Head of caudate nucleus (tissue), 42 donors: ENCODE measurements around the gene ATP5MG.

Source experiments
- DNase-seq, 42 donors: peaks; one replicate each; pipeline versions ENCODE4 v3.0.0 to v3.0.0-alpha.2; 2020 to 2021; ENCODE audit warnings: mixed read lengths in 7 of 42
- intact Hi-C: fragments of 100-400 bp; cut with DNase I; formaldehyde crosslinking; loops from one replicate; pipeline ENCODE4 v1.15.0; 2022

Gene ATP5MG

GRCh38 chr11:118436639-118437207, 35.3 kb downstream of the ATP5MG start:
- DNase-seq: peak in 16 of 42 donors; percentile 5 to 54 (median 24)
- intact Hi-C loops: loop anchor here (5.0 kb wide), 2 partner anchors 34 to 51 kb away; partner anchors contain the start of gene ATP5MG

GRCh38 chr11:118437208-118438125, 36.1 kb downstream of the ATP5MG start:
- intact Hi-C loops: loop anchor here (5.0 kb wide), 2 partner anchors 35 to 50 kb away; partner anchors contain the start of gene ATP5MG
- DNase-seq: peak; percentile 20 to 91 (median 68)

- intact Hi-C loops: loop anchor here (5.0 kb wide), 2 partner anchors 36 to 49 kb away; partner anchors contain the start of gene ATP5MG
- peak; percentile 33 to 95 (median 72) for DNase-seq
These were observed 37.0 kb downstream of the ATP5MG start for GRCh38 chr11:118438314-118438931.

- intact Hi-C loops: loop anchor here (5.0 kb wide), 2 partner anchors 37 to 48 kb away; partner anchors contain the start of gene ATP5MG
- DNase-seq: no peak
These were observed 38.2 kb downstream of the ATP5MG start for GRCh38 chr11:118439646-118440045.

GRCh38 chr11:118441770-118442275, 40.4 kb downstream of the ATP5MG start:
- intact Hi-C loops: no loop called here
- DNase-seq: peak in 10 of 42 donors; percentile 5 to 40 (median 12)

- no peak for DNase-seq
- intact Hi-C loops: no loop called here
These were observed 40.9 kb downstream of the ATP5MG start for GRCh38 chr11:118442301-118442700.

- intact Hi-C loops: no loop called here
These were observed 41.6 kb downstream of the ATP5MG start for GRCh38 chr11:118442908-118443589.

GRCh38 chr11:118443590-118444218, 42.3 kb downstream of the ATP5MG start:
- intact Hi-C loops: no loop called here
- no peak for DNase-seq

More at GRCh38 chr11:118442908-118443589, 41.6 kb downstream of the ATP5MG start:
- DNase-seq: no peak

GRCh38 chr11:118447423-118447822, 46.0 kb downstream of the ATP5MG start:
- DNase-seq: no peak
- intact Hi-C loops: no loop called here

- intact Hi-C loops: no loop called here
- DNase-seq: no peak
These were observed 46.9 kb downstream of the ATP5MG start for GRCh38 chr11:118448294-118448693.

- no peak for DNase-seq
- intact Hi-C loops: no loop called here
These were observed 48.0 kb downstream of the ATP5MG start for GRCh38 chr11:118449316-118449918.

GRCh38 chr11:118450451-118450850, 49.0 kb downstream of the ATP5MG start:
- DNase-seq: no peak
- intact Hi-C loops: no loop called here
